Liver (tissue), 9 donors: ENCODE data around the gene KRTAP10-6. TPM values are rescaled to one million over a fixed set of nuclear protein-coding genes. Genes with fewer than 3 reads are reported as not detected.
A peak's percentile ranks its signal among the peaks of the same experiment; 100 is the strongest.

Source experiments
- DNase-seq: peaks from one replicate; pipeline ENCODE4 v3.0.0-alpha.2; 2017; ENCODE audit warnings: low spot score
- H3K27ac ChIP-seq, 2 donors: one replicate each; pipeline ENCODE4 v1.7.0; 2013; ENCODE audit warnings: inconsistent platforms in 2 of 2, low read length in 2 of 2, control low read depth in 1 of 2, low read depth in 1 of 2, mild to moderate bottlenecking in 1 of 2
- H3K27me3 ChIP-seq, 4 donors: one replicate each; pipeline versions ENCODE4 v1.6.1 to v1.7.0; 2013; ENCODE audit warnings: low read length in 3 of 4, inconsistent platforms in 1 of 4, mild to moderate bottlenecking in 1 of 4, moderate library complexity in 1 of 4; ENCODE audit not compliant: control insufficient read depth in 4 of 4, insufficient read depth in 4 of 4
- H3K36me3 ChIP-seq, 4 donors: one replicate each; pipeline versions ENCODE4 v1.6.1 to v1.7.0; 2013; ENCODE audit warnings: low read length in 3 of 4, mild to moderate bottlenecking in 3 of 4, low read depth in 1 of 4, moderate library complexity in 1 of 4; ENCODE audit not compliant: control insufficient read depth in 4 of 4, insufficient read depth in 3 of 4
- H3K4me1 ChIP-seq, 4 donors: one replicate each; pipeline versions ENCODE4 v1.6.1 to v1.7.0; 2013; ENCODE audit warnings: low read length in 3 of 4, mild to moderate bottlenecking in 3 of 4, moderate library complexity in 1 of 4; ENCODE audit not compliant: control insufficient read depth in 4 of 4, insufficient read depth in 4 of 4
- H3K4me3 ChIP-seq, 3 donors: one replicate each; pipeline versions ENCODE4 v1.6.1 to v1.7.0; 2013; ENCODE audit warnings: low read length in 3 of 3, control low read depth in 1 of 3, low read depth in 1 of 3, mild to moderate bottlenecking in 1 of 3
- H3K9ac ChIP-seq, 2 donors: one replicate each; pipeline ENCODE4 v1.7.0; 2013; ENCODE audit warnings: low read length in 2 of 2, mild to moderate bottlenecking in 2 of 2, moderate library complexity in 2 of 2, control low read depth in 1 of 2, low read depth in 1 of 2
- H3K9me3 ChIP-seq, 4 donors: one replicate each; pipeline versions ENCODE4 v1.6.1 to v1.7.0; 2013; ENCODE audit warnings: low read length in 3 of 4; ENCODE audit not compliant: control insufficient read depth in 4 of 4
- ATF3 ChIP-seq: IDR thresholded peaks from 2 replicates; pipeline ENCODE4 v1.6.1; 2016; ENCODE audit warnings: antibody characterized with exemption
- CTCF ChIP-seq: fragments of 150-350 bp; IDR thresholded peaks from 2 replicates; pipeline ENCODE4 v1.5.1; 2017; ENCODE audit warnings: improper control_type of control experiment, low read depth, low read length; ENCODE audit not compliant: missing input control
- EGR1 ChIP-seq, 2 donors: IDR thresholded peaks; 2 replicates each; pipeline ENCODE4 v1.6.1; 2016 to 2018; ENCODE audit warnings: antibody characterized with exemption in 2 of 2, low read depth in 2 of 2
- FOXA1 ChIP-seq: IDR thresholded peaks from 2 replicates; pipeline ENCODE4 v1.6.1; 2016; ENCODE audit warnings: antibody characterized with exemption
- FOXA2 ChIP-seq: IDR thresholded peaks from 2 replicates; pipeline ENCODE4 v1.6.1; 2016; ENCODE audit warnings: antibody characterized with exemption
- GABPA ChIP-seq, 2 donors: IDR thresholded peaks in 1 of 2; conservative IDR thresholded peaks in 1 of 2; 2 replicates each; pipeline ENCODE4 v1.6.1; 2016; ENCODE audit warnings: antibody characterized with exemption in 2 of 2, mild to moderate bottlenecking in 1 of 2, moderate library complexity in 1 of 2
- HNF4A ChIP-seq, 2 donors: conservative IDR thresholded peaks; 2 replicates each; pipeline ENCODE4 v1.6.1; 2016; ENCODE audit warnings: antibody characterized with exemption in 2 of 2, mild to moderate bottlenecking in 2 of 2
- HNF4G ChIP-seq: IDR thresholded peaks from 2 replicates; pipeline ENCODE4 v1.6.1; 2016; ENCODE audit warnings: antibody characterized with exemption
- JUND ChIP-seq, 2 donors: IDR thresholded peaks; 2 replicates each; pipeline ENCODE4 v1.6.1; 2016; ENCODE audit warnings: antibody characterized with exemption in 2 of 2
- NR2F2 ChIP-seq: IDR thresholded peaks from 2 replicates; pipeline ENCODE4 v1.6.1; 2016; ENCODE audit warnings: antibody characterized with exemption
- RAD21 ChIP-seq, 2 donors: IDR thresholded peaks; 2 replicates each; pipeline ENCODE4 v1.6.1; 2016; ENCODE audit warnings: antibody characterized with exemption in 2 of 2, mild to moderate bottlenecking in 2 of 2
- REST ChIP-seq: IDR thresholded peaks from 2 replicates; pipeline ENCODE4 v1.6.1; 2016; ENCODE audit warnings: antibody characterized with exemption, mild to moderate bottlenecking
- RXRA ChIP-seq, 2 donors: IDR thresholded peaks; 2 replicates each; pipeline ENCODE4 v1.6.1; 2017 to 2018; ENCODE audit warnings: antibody characterized with exemption in 2 of 2, mild to moderate bottlenecking in 1 of 2
- SP1 ChIP-seq: IDR thresholded peaks from 2 replicates; pipeline ENCODE4 v1.6.1; 2018; ENCODE audit warnings: antibody characterized with exemption, mild to moderate bottlenecking
- TAF1 ChIP-seq: conservative IDR thresholded peaks from 2 replicates; pipeline ENCODE4 v1.6.1; 2016; ENCODE audit warnings: antibody characterized with exemption, mild to moderate bottlenecking
- YY1 ChIP-seq: IDR thresholded peaks from 2 replicates; pipeline ENCODE4 v1.6.1; 2016; ENCODE audit warnings: antibody characterized with exemption, mild to moderate bottlenecking
- ZBTB33 ChIP-seq: IDR thresholded peaks from 2 replicates; pipeline ENCODE4 v1.6.1; 2016; ENCODE audit warnings: antibody characterized with exemption
- WGBS: extraction: QIAGEN DNeasy Blood & Tissue Kit; methylation state at CpG from one replicate; pipeline ENCODE4 v1.1.7; 2013; 5-methylcytosine and 5-hydroxymethylcytosine counted together
- polyA plus RNA-seq, 2 donors: library from polyadenylated mRNA; stranded (reverse) in 1 of 2; unstranded in 1 of 2; fragments of 200-250 nt in 1 of 2; fragments of >200 nt in 1 of 2; fragmentation: Nextera tagmentation in 1 of 2; extraction: Ambion mirVana in 1 of 2; gene quantifications; one replicate each; pipeline versions ENCODE4 v1.2.1 to v1.2.3, GENCODE V29; 2013 to 2015
- total RNA-seq, 2 donors: library from RNA; depleted of rRNA; stranded (reverse); fragments of >200 nt; gene quantifications; one replicate each; pipeline ENCODE4 v1.2.3, GENCODE V29; 2014
- TF ChIP-seq, protein P1 (sequence below): IDR thresholded peaks from 2 replicates; pipeline ENCODE4 v1.6.1; 2016; ENCODE audit warnings: antibody characterized with exemption
- donor health status: healthy.
- donor health status: healthy.
- donor health status: healthy.
- donor health status: healthy.
- donor health status: healthy.

KRTAP10-6 gene
- total and polyA plus RNA-seq, 4 donors, result not detected

- Histone ChIP-seq H3K9me3 (peaks cover 1 to 16% (median 5%) of the 10 kb centered on the region in 4 donors), H3K27ac (no peak overlapping the region), H3K36me3 (no peaks in the 10 kb centered on the region), H3K27me3 (no peaks in the 10 kb centered on the region), H3K4me3 (no peak overlapping the region), H3K9ac (no peak overlapping the region), H3K4me1 (no peaks in the 10 kb centered on the region)
- WGBS, result 75% methylated on average over 4 of the region's 4 CpGs
- no peak for TF ChIP-seq NR2F2
- no peak for TF ChIP-seq GABPA (IDR thresholded peaks at IDR 0.05 in 1 of 2, conservative IDR thresholded peaks at IDR 0.05 in 1 of 2)
- TF ChIP-seq RAD21 (IDR thresholded peaks at IDR 0.05), result no peak
- TF ChIP-seq HNF4G, result no peak
- no peak for TF ChIP-seq ZBTB33
- TF ChIP-seq TAF1, result no peak
- TF ChIP-seq, protein P1, sequence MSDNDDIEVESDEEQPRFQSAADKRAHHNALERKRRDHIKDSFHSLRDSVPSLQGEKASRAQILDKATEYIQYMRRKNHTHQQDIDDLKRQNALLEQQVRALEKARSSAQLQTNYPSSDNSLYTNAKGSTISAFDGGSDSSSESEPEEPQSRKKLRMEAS, result no peak
- no peak for TF ChIP-seq YY1
- no peak for TF ChIP-seq RXRA (IDR thresholded peaks at IDR 0.05)
- peak; percentile 2 for DNase-seq
Measured at GRCh38 chr21:44606495-44606894, 14.2 kb upstream of the KRTAP10-6 start.

DNA sequence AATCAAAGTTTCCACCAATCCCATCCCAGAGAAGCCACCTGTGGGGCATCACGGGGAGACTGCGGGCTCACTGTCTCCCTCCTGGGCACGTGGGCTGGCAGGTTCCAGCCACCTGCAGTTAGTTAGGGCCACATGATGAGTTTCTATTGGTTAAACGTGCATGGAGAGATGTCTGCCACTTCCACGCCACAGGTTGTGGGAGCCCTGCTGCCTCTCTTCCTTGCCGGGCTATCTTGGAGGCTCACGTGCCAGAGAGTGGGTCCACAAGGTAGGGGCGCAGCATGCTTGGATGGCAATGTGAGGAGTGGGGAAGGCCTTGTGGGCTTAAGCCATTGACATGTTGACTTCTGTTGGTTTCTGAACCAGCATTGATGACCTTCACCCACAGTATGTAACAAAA, 11.6 kb upstream of the KRTAP10-6 start:
- TF ChIP-seq FOXA1, result no peak
- peak; percentile 16 for DNase-seq
- no peaks in the 10 kb centered on the region for H3K27me3 ChIP-seq
- H3K36me3 ChIP-seq, result no peaks in the 10 kb centered on the region
- H3K4me1 ChIP-seq, result no peaks in the 10 kb centered on the region
- H3K27ac ChIP-seq, result no peak overlapping the region
- 87% methylated on average over 8 of the region's 8 CpGs for WGBS
- H3K9me3 ChIP-seq, result peaks cover 0 to 7% (median 5%) of the 10 kb centered on the region in 4 donors
- no peak overlapping the region for H3K9ac ChIP-seq
- H3K4me3 ChIP-seq, result no peak overlapping the region

- no peaks in the 10 kb centered on the region for H3K27me3 ChIP-seq
- DNase-seq, result peak; percentile 28
- no peak for TF ChIP-seq REST
- TF ChIP-seq SP1, result no peak
- TF ChIP-seq FOXA1, result no peak
- no peak for TF ChIP-seq RXRA (IDR thresholded peaks at IDR 0.05)
- no peak for TF ChIP-seq JUND (IDR thresholded peaks at IDR 0.05)
- TF ChIP-seq, protein P1, result no peak
- no peak for TF ChIP-seq FOXA2
- TF ChIP-seq ATF3, result no peak
- TF ChIP-seq HNF4G, result no peak
- no peak for TF ChIP-seq YY1
- no peak for TF ChIP-seq TAF1
- TF ChIP-seq HNF4A (conservative IDR thresholded peaks at IDR 0.05), result no peak
- no peak for TF ChIP-seq EGR1 (IDR thresholded peaks at IDR 0.05; ENCODE audit: low read depth in 2 of 2)
- no peak for TF ChIP-seq NR2F2
- no peak for TF ChIP-seq CTCF
Measured at GRCh38 chr21:44603109-44603875, 11.0 kb upstream of the KRTAP10-6 start.

More at GRCh38 chr21:44603109-44603875, 11.0 kb upstream of the KRTAP10-6 start:
- H3K36me3 ChIP-seq, result no peaks in the 10 kb centered on the region
- H3K27ac ChIP-seq, result no peak overlapping the region
- H3K4me1 ChIP-seq, result no peaks in the 10 kb centered on the region
- WGBS, result 54% methylated on average over 17 of the region's 17 CpGs
- peaks cover 0 to 7% (median 5%) of the 10 kb centered on the region in 4 donors for H3K9me3 ChIP-seq
- H3K4me3 ChIP-seq, result no peak overlapping the region
- H3K9ac ChIP-seq, result no peak overlapping the region
